Stomach (tissue), 4 donors: ENCODE results near the gene SGMS1.

ENCODE experiments used
- EP300 ChIP-seq: sonication (generic); formaldehyde crosslinking; IDR thresholded peaks from one replicate; pipeline ENCODE4 v1.6.1; 2017; ENCODE audit warnings: antibody characterized with exemption
- POLR2A ChIP-seq, 4 donors: fragments of 450-650 bp; IDR thresholded peaks; one replicate each; pipeline ENCODE4 v1.6.1; 2016; ENCODE audit warnings: antibody characterized with exemption in 4 of 4, control low read depth in 2 of 4, mild to moderate bottlenecking in 1 of 4, moderate library complexity in 1 of 4
- TF ChIP-seq, protein P1 (sequence below), 7 experiments: fragments of 450-650 bp in 4 of 7; fragments of 200-600 bp in 3 of 7; sonication (generic) in 3 of 7; IDR thresholded peaks; one replicate each; pipeline ENCODE4 v1.5.1; 2016 to 2019; ENCODE audit warnings: antibody characterized with exemption in 7 of 7, control low read depth in 2 of 7, mild to moderate bottlenecking in 1 of 7

DNA sequence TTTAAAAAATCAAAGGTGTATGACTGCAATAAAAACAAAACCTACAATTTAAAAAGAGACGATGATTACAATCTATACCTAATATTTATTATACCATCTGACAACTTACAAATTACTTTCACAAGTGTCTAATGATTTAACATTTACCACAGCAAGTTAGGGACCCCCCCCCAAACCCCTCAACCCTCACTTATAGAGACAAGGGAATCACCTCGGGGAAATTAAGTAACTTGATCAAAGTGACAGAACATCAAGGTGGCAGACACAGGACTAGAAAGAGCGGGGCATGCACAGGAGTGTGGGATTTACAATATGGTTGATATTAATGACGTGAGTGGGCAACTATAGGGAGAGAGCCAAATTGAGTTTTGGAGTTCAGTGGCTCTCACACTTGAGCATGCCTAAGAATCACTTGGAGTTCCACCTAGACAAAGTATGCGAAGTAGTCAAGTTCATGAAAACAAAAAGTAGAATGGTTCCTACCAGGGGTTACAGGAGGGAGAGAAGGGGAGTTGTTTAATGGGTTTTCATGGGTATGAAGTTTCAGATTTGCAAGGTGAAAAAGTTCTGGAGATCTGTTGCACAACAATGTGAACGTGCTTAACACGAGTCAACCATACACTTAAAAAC, 43.4 kb downstream of the SGMS1 start:
- TF ChIP-seq, protein P1, sequence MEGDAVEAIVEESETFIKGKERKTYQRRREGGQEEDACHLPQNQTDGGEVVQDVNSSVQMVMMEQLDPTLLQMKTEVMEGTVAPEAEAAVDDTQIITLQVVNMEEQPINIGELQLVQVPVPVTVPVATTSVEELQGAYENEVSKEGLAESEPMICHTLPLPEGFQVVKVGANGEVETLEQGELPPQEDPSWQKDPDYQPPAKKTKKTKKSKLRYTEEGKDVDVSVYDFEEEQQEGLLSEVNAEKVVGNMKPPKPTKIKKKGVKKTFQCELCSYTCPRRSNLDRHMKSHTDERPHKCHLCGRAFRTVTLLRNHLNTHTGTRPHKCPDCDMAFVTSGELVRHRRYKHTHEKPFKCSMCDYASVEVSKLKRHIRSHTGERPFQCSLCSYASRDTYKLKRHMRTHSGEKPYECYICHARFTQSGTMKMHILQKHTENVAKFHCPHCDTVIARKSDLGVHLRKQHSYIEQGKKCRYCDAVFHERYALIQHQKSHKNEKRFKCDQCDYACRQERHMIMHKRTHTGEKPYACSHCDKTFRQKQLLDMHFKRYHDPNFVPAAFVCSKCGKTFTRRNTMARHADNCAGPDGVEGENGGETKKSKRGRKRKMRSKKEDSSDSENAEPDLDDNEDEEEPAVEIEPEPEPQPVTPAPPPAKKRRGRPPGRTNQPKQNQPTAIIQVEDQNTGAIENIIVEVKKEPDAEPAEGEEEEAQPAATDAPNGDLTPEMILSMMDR (IDR thresholded peaks at IDR 0.05) = no peak
- TF ChIP-seq POLR2A (IDR thresholded peaks at IDR 0.05) (no peak), EP300 (no peak)
